ENCODE data around the gene USP27X.

Gene USP27X

GRCh38 chrX:49859491-49859890 lies 19.8 kb upstream of the USP27X start:
- CTCF ChIA-PET = no interaction called here
- POLR2A ChIA-PET = no interaction called here
- DNase-seq (ENCODE audit: low read depth, low spot score) = no peak
- H3K4me3 ChIP-seq (ENCODE audit: low read depth, low read length) = no peak overlapping the region
- no peak for TF ChIP-seq CTCF (IDR thresholded peaks at IDR 0.05; ENCODE audit: insufficient read depth, low read length, missing control alignments)

GRCh38 chrX:49860867-49861535 lies 18.3 kb upstream of the USP27X start:
- POLR2A ChIA-PET = no interaction called here
- no peak for DNase-seq (ENCODE audit: low read depth, low spot score)
- TF ChIP-seq CTCF (IDR thresholded peaks at IDR 0.05; ENCODE audit: insufficient read depth, low read length, missing control alignments) = no peak
- CTCF ChIA-PET = interaction anchor here (1.5 kb wide), 1 partner anchor 16 kb away, joined by 5 read pairs; no protein-coding TSS in a partner anchor
- H3K4me3 ChIP-seq (ENCODE audit: low read depth, low read length) = no peak overlapping the region

GRCh38 chrX:49862093-49862492 lies 17.2 kb upstream of the USP27X start:
- DNase-seq (ENCODE audit: low read depth, low spot score) = no peak
- H3K4me3 ChIP-seq (ENCODE audit: low read depth, low read length) = no peak overlapping the region
- CTCF ChIA-PET = no interaction called here
- TF ChIP-seq CTCF (IDR thresholded peaks at IDR 0.05; ENCODE audit: insufficient read depth, low read length, missing control alignments) = no peak
- POLR2A ChIA-PET = no interaction called here

- ChIA-PET POLR2A (no interaction called here), CTCF (no interaction called here)
- DNase-seq (ENCODE audit: low read depth, low spot score) = no peak
- no peak for TF ChIP-seq CTCF (IDR thresholded peaks at IDR 0.05; ENCODE audit: insufficient read depth, low read length, missing control alignments)
- H3K4me3 ChIP-seq (ENCODE audit: low read depth, low read length) = no peak overlapping the region
Observed at GRCh38 chrX:49868739-49869138, 10.5 kb upstream of the USP27X start.

GRCh38 chrX:49876750-49877149 lies 2.5 kb upstream of the USP27X start:
- ChIA-PET CTCF (interaction anchor here (0.7 to 1.3 kb wide), 3 partner anchors 9 to 731 kb away, joined by 3 to 4 read pairs (median 3); no protein-coding TSS in a partner anchor), POLR2A (no interaction called here)
- no peak overlapping the region for H3K4me3 ChIP-seq (ENCODE audit: low read depth, low read length)
- DNase-seq (ENCODE audit: low read depth, low spot score) = no peak
- TF ChIP-seq CTCF (IDR thresholded peaks at IDR 0.05; ENCODE audit: insufficient read depth, low read length, missing control alignments) = no peak

- TF ChIP-seq CTCF (IDR thresholded peaks at IDR 0.05; ENCODE audit: insufficient read depth, low read length, missing control alignments) = no peak
- CTCF ChIA-PET = interaction anchor here (0.7 to 1.3 kb wide), 3 partner anchors 10 to 44 kb away, joined by 3 to 4 read pairs (median 3); no protein-coding TSS in a partner anchor
- no peak overlapping the region for H3K4me3 ChIP-seq (ENCODE audit: low read depth, low read length)
- POLR2A ChIA-PET = no interaction called here
- no peak for DNase-seq (ENCODE audit: low read depth, low spot score)
Observed at GRCh38 chrX:49877397-49878101, 1.7 kb upstream of the USP27X start.

All from AG04449 (cell line).